22Rv1 (cell line): ENCODE measurements around the gene ADCY7.

ENCODE experiments used
- H3K27ac ChIP-seq: fragments of 450-650 bp; 2 replicates; pipeline ENCODE4 v1.5.1; 2017
- CTCF ChIP-seq: fragments of 450-650 bp; IDR thresholded peaks from 2 replicates; pipeline ENCODE4 v1.5.1; 2017; ENCODE audit warnings: mild to moderate bottlenecking
- ZFX ChIP-seq: fragments of 450-650 bp; IDR thresholded peaks from 2 replicates; pipeline ENCODE4 v1.6.1; 2017; ENCODE audit warnings: antibody characterized with exemption, borderline replicate concordance

The ADCY7 gene

GRCh38 chr16:50296807-50297206 lies 30.5 kb downstream of the ADCY7 start:
- H3K27ac ChIP-seq: no peak overlapping the region

GRCh38 chr16:50297301-50298074 lies 31.1 kb downstream of the ADCY7 start:
- TF ChIP-seq ZFX: no peak
- TF ChIP-seq CTCF: no peak

More at GRCh38 chr16:50296807-50297206, 30.5 kb downstream of the ADCY7 start:
- TF ChIP-seq ZFX (no peak), CTCF (no peak)

GRCh38 chr16:50298075-50298460 lies 31.7 kb downstream of the ADCY7 start:
- H3K27ac ChIP-seq: no peak overlapping the region
- TF ChIP-seq ZFX: no peak
- no peak for TF ChIP-seq CTCF

More at GRCh38 chr16:50297301-50298074, 31.1 kb downstream of the ADCY7 start:
- H3K27ac ChIP-seq: no peak overlapping the region

- TF ChIP-seq CTCF (no peak), ZFX (no peak)
- no peak overlapping the region for H3K27ac ChIP-seq
These were observed 32.5 kb downstream of the ADCY7 start for GRCh38 chr16:50298591-50299507.

GRCh38 chr16:50299508-50300105 lies 33.3 kb downstream of the ADCY7 start:
- TF ChIP-seq ZFX (no peak), CTCF (no peak)
- H3K27ac ChIP-seq: no peak overlapping the region

GRCh38 chr16:50300942-50301625 lies 34.7 kb downstream of the ADCY7 start:
- TF ChIP-seq ZFX: no peak
- TF ChIP-seq CTCF: no peak
- H3K27ac ChIP-seq: no peak overlapping the region
